ENCODE results near the gene CCL3.

DNA sequence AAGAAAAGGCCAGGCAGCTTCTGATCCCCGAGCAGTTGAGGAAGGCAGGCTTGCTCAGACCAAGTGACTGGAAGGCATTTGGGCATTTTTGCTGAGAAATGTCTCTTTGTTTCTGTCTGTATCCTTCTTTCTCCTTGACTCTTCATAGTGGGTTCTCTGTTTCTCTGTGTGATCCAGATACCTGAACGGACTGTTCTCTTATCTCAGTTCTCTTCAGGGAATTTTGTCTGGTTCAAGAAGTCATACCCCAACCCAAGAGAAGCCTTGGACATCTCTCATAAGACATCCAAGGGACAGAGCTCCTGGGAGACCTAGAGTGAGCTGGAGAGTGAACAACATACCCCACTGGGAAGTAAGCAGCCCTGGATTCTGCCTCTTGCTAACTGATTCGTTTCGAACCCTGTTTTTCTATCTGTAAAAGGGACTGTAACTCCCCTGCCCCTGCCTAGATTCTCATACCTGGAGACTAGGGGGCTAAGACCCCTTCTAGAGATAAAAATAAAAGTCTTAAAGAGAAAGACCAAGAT is 541 bp downstream of the CCL3 start:
- TF ChIP-seq MYNN (tag by site-specific recombination; IDR thresholded peaks at IDR 0.05; ENCODE audit: borderline replicate concordance) (no peak), ZNF596 (tag by site-specific recombination; IDR thresholded peaks at IDR 0.05) (no peak), ZNF529 (tag by site-specific recombination; IDR thresholded peaks at IDR 0.05; ENCODE audit: insufficient replicate concordance) (no peak), ZBTB17 (tag by site-specific recombination; IDR thresholded peaks at IDR 0.05) (no peak), ZNF629 (tag by site-specific recombination; IDR thresholded peaks at IDR 0.05) (no peak), ZNF24 (tag by site-specific recombination; IDR thresholded peaks at IDR 0.05) (no peak), ZNF2 (tag by site-specific recombination; IDR thresholded peaks at IDR 0.05) (no peak), ZNF266 (tag by site-specific recombination; IDR thresholded peaks at IDR 0.05; ENCODE audit: low read depth) (no peak)
- TF ChIP-seq, protein P1, sequence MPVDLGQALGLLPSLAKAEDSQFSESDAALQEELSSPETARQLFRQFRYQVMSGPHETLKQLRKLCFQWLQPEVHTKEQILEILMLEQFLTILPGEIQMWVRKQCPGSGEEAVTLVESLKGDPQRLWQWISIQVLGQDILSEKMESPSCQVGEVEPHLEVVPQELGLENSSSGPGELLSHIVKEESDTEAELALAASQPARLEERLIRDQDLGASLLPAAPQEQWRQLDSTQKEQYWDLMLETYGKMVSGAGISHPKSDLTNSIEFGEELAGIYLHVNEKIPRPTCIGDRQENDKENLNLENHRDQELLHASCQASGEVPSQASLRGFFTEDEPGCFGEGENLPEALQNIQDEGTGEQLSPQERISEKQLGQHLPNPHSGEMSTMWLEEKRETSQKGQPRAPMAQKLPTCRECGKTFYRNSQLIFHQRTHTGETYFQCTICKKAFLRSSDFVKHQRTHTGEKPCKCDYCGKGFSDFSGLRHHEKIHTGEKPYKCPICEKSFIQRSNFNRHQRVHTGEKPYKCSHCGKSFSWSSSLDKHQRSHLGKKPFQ (tag by site-specific recombination; IDR thresholded peaks at IDR 0.05): no peak
- TF ChIP-seq, protein P2, sequence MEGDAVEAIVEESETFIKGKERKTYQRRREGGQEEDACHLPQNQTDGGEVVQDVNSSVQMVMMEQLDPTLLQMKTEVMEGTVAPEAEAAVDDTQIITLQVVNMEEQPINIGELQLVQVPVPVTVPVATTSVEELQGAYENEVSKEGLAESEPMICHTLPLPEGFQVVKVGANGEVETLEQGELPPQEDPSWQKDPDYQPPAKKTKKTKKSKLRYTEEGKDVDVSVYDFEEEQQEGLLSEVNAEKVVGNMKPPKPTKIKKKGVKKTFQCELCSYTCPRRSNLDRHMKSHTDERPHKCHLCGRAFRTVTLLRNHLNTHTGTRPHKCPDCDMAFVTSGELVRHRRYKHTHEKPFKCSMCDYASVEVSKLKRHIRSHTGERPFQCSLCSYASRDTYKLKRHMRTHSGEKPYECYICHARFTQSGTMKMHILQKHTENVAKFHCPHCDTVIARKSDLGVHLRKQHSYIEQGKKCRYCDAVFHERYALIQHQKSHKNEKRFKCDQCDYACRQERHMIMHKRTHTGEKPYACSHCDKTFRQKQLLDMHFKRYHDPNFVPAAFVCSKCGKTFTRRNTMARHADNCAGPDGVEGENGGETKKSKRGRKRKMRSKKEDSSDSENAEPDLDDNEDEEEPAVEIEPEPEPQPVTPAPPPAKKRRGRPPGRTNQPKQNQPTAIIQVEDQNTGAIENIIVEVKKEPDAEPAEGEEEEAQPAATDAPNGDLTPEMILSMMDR (tag by site-specific recombination; IDR thresholded peaks at IDR 0.05): no peak
- TF ChIP-seq, protein P3, sequence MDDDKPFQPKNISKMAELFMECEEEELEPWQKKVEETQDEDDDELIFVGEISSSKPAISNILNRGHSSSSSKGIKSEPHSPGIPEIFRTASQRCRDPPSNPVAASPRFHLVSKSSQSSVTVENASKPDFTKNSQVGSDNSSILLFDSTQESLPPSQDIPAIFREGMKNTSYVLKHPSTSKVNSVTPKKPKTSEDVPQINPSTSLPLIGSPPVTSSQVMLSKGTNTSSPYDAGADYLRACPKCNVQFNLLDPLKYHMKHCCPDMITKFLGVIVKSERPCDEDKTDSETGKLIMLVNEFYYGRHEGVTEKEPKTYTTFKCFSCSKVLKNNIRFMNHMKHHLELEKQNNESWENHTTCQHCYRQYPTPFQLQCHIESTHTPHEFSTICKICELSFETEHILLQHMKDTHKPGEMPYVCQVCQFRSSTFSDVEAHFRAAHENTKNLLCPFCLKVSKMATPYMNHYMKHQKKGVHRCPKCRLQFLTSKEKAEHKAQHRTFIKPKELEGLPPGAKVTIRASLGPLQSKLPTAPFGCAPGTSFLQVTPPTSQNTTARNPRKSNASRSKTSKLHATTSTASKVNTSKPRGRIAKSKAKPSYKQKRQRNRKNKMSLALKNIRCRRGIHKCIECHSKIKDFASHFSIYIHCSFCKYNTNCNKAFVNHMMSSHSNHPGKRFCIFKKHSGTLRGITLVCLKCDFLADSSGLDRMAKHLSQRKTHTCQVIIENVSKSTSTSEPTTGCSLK (tag by site-specific recombination; IDR thresholded peaks at IDR 0.05): no peak
- TF ChIP-seq, protein P4, sequence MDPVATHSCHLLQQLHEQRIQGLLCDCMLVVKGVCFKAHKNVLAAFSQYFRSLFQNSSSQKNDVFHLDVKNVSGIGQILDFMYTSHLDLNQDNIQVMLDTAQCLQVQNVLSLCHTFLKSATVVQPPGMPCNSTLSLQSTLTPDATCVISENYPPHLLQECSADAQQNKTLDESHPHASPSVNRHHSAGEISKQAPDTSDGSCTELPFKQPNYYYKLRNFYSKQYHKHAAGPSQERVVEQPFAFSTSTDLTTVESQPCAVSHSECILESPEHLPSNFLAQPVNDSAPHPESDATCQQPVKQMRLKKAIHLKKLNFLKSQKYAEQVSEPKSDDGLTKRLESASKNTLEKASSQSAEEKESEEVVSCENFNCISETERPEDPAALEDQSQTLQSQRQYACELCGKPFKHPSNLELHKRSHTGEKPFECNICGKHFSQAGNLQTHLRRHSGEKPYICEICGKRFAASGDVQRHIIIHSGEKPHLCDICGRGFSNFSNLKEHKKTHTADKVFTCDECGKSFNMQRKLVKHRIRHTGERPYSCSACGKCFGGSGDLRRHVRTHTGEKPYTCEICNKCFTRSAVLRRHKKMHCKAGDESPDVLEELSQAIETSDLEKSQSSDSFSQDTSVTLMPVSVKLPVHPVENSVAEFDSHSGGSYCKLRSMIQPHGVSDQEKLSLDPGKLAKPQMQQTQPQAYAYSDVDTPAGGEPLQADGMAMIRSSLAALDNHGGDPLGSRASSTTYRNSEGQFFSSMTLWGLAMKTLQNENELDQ (tag by site-specific recombination; IDR thresholded peaks at IDR 0.05; ENCODE audit: low read depth): no peak

Measured in HEK293 (cell line).